Peyer's patch (tissue), 4 donors: ENCODE data around the gene PARS2.

ENCODE experiments used
- POLR2A ChIP-seq, 2 donors: fragments of 450-650 bp; IDR thresholded peaks; one replicate each; pipeline ENCODE4 v1.5.1; 2017; ENCODE audit warnings: antibody characterized with exemption in 2 of 2, mild to moderate bottlenecking in 2 of 2, moderate library complexity in 2 of 2
- TF ChIP-seq, protein P1 (sequence below), 6 experiments: fragments of 450-650 bp in 4 of 6; fragments of 200-600 bp in 2 of 6; sonication (generic) in 1 of 6; IDR thresholded peaks; one replicate each; pipeline ENCODE4 v1.5.1; 2017 to 2019; ENCODE audit warnings: antibody characterized with exemption in 6 of 6, mild to moderate bottlenecking in 3 of 6, moderate library complexity in 1 of 6

GRCh38 chr1:54805981-54806381 lies 41.7 kb upstream of the PARS2 start:
- no peak for TF ChIP-seq POLR2A (IDR thresholded peaks at IDR 0.05)
- TF ChIP-seq, protein P1, sequence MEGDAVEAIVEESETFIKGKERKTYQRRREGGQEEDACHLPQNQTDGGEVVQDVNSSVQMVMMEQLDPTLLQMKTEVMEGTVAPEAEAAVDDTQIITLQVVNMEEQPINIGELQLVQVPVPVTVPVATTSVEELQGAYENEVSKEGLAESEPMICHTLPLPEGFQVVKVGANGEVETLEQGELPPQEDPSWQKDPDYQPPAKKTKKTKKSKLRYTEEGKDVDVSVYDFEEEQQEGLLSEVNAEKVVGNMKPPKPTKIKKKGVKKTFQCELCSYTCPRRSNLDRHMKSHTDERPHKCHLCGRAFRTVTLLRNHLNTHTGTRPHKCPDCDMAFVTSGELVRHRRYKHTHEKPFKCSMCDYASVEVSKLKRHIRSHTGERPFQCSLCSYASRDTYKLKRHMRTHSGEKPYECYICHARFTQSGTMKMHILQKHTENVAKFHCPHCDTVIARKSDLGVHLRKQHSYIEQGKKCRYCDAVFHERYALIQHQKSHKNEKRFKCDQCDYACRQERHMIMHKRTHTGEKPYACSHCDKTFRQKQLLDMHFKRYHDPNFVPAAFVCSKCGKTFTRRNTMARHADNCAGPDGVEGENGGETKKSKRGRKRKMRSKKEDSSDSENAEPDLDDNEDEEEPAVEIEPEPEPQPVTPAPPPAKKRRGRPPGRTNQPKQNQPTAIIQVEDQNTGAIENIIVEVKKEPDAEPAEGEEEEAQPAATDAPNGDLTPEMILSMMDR (IDR thresholded peaks at IDR 0.05) = no peak
